IMR-90 (cell line): ENCODE data around the gene MEOX2. TPM values are rescaled to one million over a fixed set of nuclear protein-coding genes. Genes with fewer than 3 reads are reported as not detected.

Source experiments
- ATAC-seq: fragments of 200-7000 bp; cut with Tn5 transposase; 2 replicates; pipeline ENCODE4 v1.9.1; 2020; ENCODE audit warnings: low read depth, mild to moderate bottlenecking, moderate library complexity
- BruUV-seq: library from RNA; stranded (reverse); fragments of 400-500 nt; replicated peaks from 2 replicates; lab custom pipeline; 2021; lab: Mats Ljungman, UMichigan
- CTCF ChIA-PET: fragments of 300-600 bp; formaldehyde crosslinking; extraction: SDS; loops from one replicate; lab custom pipeline; 2021; ENCODE audit warnings: antibody characterized with exemption; lab: Yijun Ruan, JAX
- POLR2A ChIA-PET: fragments of 300-600 bp; sonication (Branson Sonifier 250); formaldehyde crosslinking; loops from one replicate; lab custom pipeline; 2022; ENCODE audit warnings: antibody characterized with exemption; ENCODE audit not compliant: unreplicated experiment; lab: Charles Lee
- DNase-seq: peaks from one replicate; pipeline ENCODE4 v3.0.0; 2013
- H2AFZ ChIP-seq: replicated peaks from 2 replicates; pipeline ENCODE3; 2013; ENCODE audit warnings: low read length, mild to moderate bottlenecking; ENCODE audit not compliant: poor library complexity
- H2AK5ac ChIP-seq: 2 replicates; pipeline ENCODE4 v1.6.1; 2013; ENCODE audit warnings: low read depth, low read length, inconsistent platforms
- H2AK9ac ChIP-seq: replicated peaks from 2 replicates; pipeline ENCODE3; 2013; ENCODE audit warnings: mild to moderate bottlenecking, low read depth, low read length, moderate library complexity; ENCODE audit not compliant: poor library complexity
- H2BK120ac ChIP-seq: 2 replicates; pipeline ENCODE4 v1.6.1; 2013; ENCODE audit warnings: low read depth, low read length, inconsistent platforms
- H2BK15ac ChIP-seq: 3 replicates; pipeline ENCODE4 v1.6.1; 2013; ENCODE audit warnings: low read depth, low read length, inconsistent platforms
- H2BK20ac ChIP-seq: 2 replicates; pipeline ENCODE4 v1.6.1; 2013; ENCODE audit warnings: low read depth, mild to moderate bottlenecking, inconsistent platforms, low read length, moderate library complexity
- H2BK5ac ChIP-seq: 2 replicates; pipeline ENCODE4 v1.6.1; 2013; ENCODE audit warnings: mild to moderate bottlenecking, low read depth, low read length, inconsistent platforms; ENCODE audit not compliant: poor library complexity, severe bottlenecking
- H3K14ac ChIP-seq: replicated peaks from 2 replicates; pipeline ENCODE4 v1.6.1; 2013; ENCODE audit warnings: low read depth, low read length, inconsistent platforms
- H3K18ac ChIP-seq: 2 replicates; pipeline ENCODE4 v1.6.1; 2013; ENCODE audit warnings: low read depth, low read length, control low read depth
- H3K23ac ChIP-seq: 2 replicates; pipeline ENCODE4 v1.6.1; 2013; ENCODE audit warnings: low read depth, low read length, inconsistent platforms
- H3K27ac ChIP-seq: 2 replicates; pipeline ENCODE4 v1.5.1; 2013; ENCODE audit warnings: mild to moderate bottlenecking, control low read depth, low read length; ENCODE audit not compliant: insufficient read depth
- H3K27me3 ChIP-seq: 2 replicates; pipeline ENCODE4 v1.6.1; 2013; ENCODE audit warnings: low read length; ENCODE audit not compliant: control insufficient read depth, insufficient read depth
- H3K36me3 ChIP-seq: 2 replicates; pipeline ENCODE4 v1.6.1; 2013; ENCODE audit warnings: low read length, mixed read lengths; ENCODE audit not compliant: control insufficient read depth, insufficient read depth
- H3K4ac ChIP-seq: 2 replicates; pipeline ENCODE4 v1.6.1; 2013; ENCODE audit warnings: low read depth, low read length, inconsistent platforms
- H3K4me1 ChIP-seq: 2 replicates; pipeline ENCODE4 v1.6.1; 2013; ENCODE audit warnings: low read length, mixed read lengths; ENCODE audit not compliant: control insufficient read depth, insufficient read depth
- H3K4me2 ChIP-seq: 2 replicates; pipeline ENCODE4 v1.6.1; 2013; ENCODE audit warnings: low read depth, mild to moderate bottlenecking, control low read depth, low read length, moderate library complexity
- H3K4me3 ChIP-seq: 2 replicates; pipeline ENCODE4 v1.5.1; 2013; ENCODE audit warnings: low read depth, mild to moderate bottlenecking, control low read depth, low read length, moderate library complexity; ENCODE audit not compliant: insufficient read depth
- H3K56ac ChIP-seq: 2 replicates; pipeline ENCODE4 v1.6.1; 2013; ENCODE audit warnings: low read length, inconsistent platforms; ENCODE audit not compliant: insufficient read depth; ENCODE audit errors: extremely low read depth
- H3K79me1 ChIP-seq, 2 experiments: 2 replicates each; pipeline ENCODE4 v1.6.1; 2013; ENCODE audit warnings: low read length in 2 of 2, inconsistent platforms in 1 of 2, low read depth in 1 of 2
- H3K9ac ChIP-seq: 2 replicates; pipeline ENCODE4 v1.6.1; 2013; ENCODE audit warnings: low read depth, low read length, control low read depth
- H3K9me1 ChIP-seq: 2 replicates; pipeline ENCODE4 v1.6.1; 2013; ENCODE audit warnings: low read length, inconsistent platforms; ENCODE audit not compliant: insufficient read depth
- H3K9me3 ChIP-seq: 2 replicates; pipeline ENCODE4 v1.6.1; 2013; ENCODE audit warnings: low read length; ENCODE audit not compliant: control insufficient read depth, insufficient read depth
- H4K20me1 ChIP-seq: 2 replicates; pipeline ENCODE4 v1.6.1; 2013; ENCODE audit warnings: low read length, inconsistent platforms; ENCODE audit not compliant: insufficient read depth
- H4K5ac ChIP-seq: 2 replicates; pipeline ENCODE4 v1.6.1; 2013; ENCODE audit warnings: mild to moderate bottlenecking, low read depth, low read length, control low read depth
- H4K8ac ChIP-seq, 2 experiments: 2 replicates each; pipeline ENCODE4 v1.6.1; 2013; ENCODE audit warnings: low read depth in 2 of 2, low read length in 2 of 2, control low read depth in 1 of 2, inconsistent platforms in 1 of 2
- H4K91ac ChIP-seq: 2 replicates; pipeline ENCODE4 v1.6.1; 2013; ENCODE audit warnings: low read depth, low read length, inconsistent platforms; ENCODE audit not compliant: insufficient read depth
- BHLHE40 ChIP-seq: fragments of 150-350 bp; IDR thresholded peaks from 2 replicates; pipeline ENCODE4 v1.6.1; 2016; ENCODE audit warnings: mild to moderate bottlenecking, low read depth, low read length
- CEBPB ChIP-seq: IDR thresholded peaks from 2 replicates; pipeline ENCODE4 v1.6.1; 2012; ENCODE audit warnings: low read depth, low read length, improper control_type of control experiment
- CHD1 ChIP-seq: IDR thresholded peaks from 2 replicates; pipeline ENCODE4 v1.6.1; 2012; ENCODE audit warnings: low read depth, low read length, improper control_type of control experiment
- ELK1 ChIP-seq: fragments of 150-350 bp; IDR thresholded peaks from 2 replicates; pipeline ENCODE4 v1.6.1; 2016; ENCODE audit warnings: low read depth, mild to moderate bottlenecking, low read length, moderate library complexity, borderline replicate concordance
- FOS ChIP-seq: fragments of 150-350 bp; IDR thresholded peaks from 2 replicates; pipeline ENCODE4 v1.6.1; 2016; ENCODE audit warnings: low read depth, low read length
- MAFK ChIP-seq: IDR thresholded peaks from 2 replicates; pipeline ENCODE4 v1.6.1; 2012; ENCODE audit warnings: low read depth, low read length, improper control_type of control experiment
- MAZ ChIP-seq: IDR thresholded peaks from 2 replicates; pipeline ENCODE4 v1.6.1; 2012; ENCODE audit warnings: low read depth, mild to moderate bottlenecking, low read length, improper control_type of control experiment, moderate library complexity, borderline replicate concordance
- MXI1 ChIP-seq: IDR thresholded peaks from 2 replicates; pipeline ENCODE4 v1.6.1; 2012; ENCODE audit warnings: low read depth, mild to moderate bottlenecking, low read length, moderate library complexity, borderline replicate concordance
- NFE2L2 ChIP-seq: fragments of 150-350 bp; IDR thresholded peaks from 2 replicates; pipeline ENCODE4 v1.6.1; 2016; ENCODE audit warnings: low read depth, mild to moderate bottlenecking, low read length
- POLR2A ChIP-seq: IDR thresholded peaks from 2 replicates; pipeline ENCODE4 v1.6.1; 2012; ENCODE audit warnings: mild to moderate bottlenecking, low read depth, low read length
- RAD21 ChIP-seq: IDR thresholded peaks from 2 replicates; pipeline ENCODE4 v1.6.1; 2012; ENCODE audit warnings: low read length, improper control_type of control experiment
- RCOR1 ChIP-seq: IDR thresholded peaks from 2 replicates; pipeline ENCODE4 v1.6.1; 2012; ENCODE audit warnings: mild to moderate bottlenecking, low read length, improper control_type of control experiment; ENCODE audit not compliant: insufficient replicate concordance
- RFX5 ChIP-seq: IDR thresholded peaks from 2 replicates; pipeline ENCODE4 v1.8.0; 2012; ENCODE audit warnings: low read depth, mild to moderate bottlenecking, low read length, moderate library complexity
- SMC3 ChIP-seq: fragments of 150-350 bp; IDR thresholded peaks from 2 replicates; pipeline ENCODE4 v1.6.1; 2016; ENCODE audit warnings: low read depth, mild to moderate bottlenecking, antibody characterized with exemption, low read length, moderate library complexity
- WGBS, 2 experiments: methylation state at CpG; one replicate each; pipeline versions ENCODE4 v1.1.5 to v1.1.7; 2013; ENCODE audit warnings: missing lambda C conversion rate in 2 of 2; ENCODE audit not compliant: insufficient read length in 1 of 2; ENCODE audit errors: extremely low coverage in 2 of 2; 5-methylcytosine and 5-hydroxymethylcytosine counted together
- dilution Hi-C: fragments of 300-500 bp; cut with HindIII; formaldehyde crosslinking; loops from one replicate; pipeline ENCODE4 v1.14.3; 2018; ENCODE audit warnings: low sequenced_read_pairs; ENCODE audit not compliant: unreplicated experiment
- in situ Hi-C: fragments of 300-500 bp; cut with MboI; formaldehyde crosslinking; loops from 3 replicates; pipeline ENCODE4 v1.14.3; 2019; ENCODE audit warnings: low sequenced_read_pairs, inconsistent platforms, mixed read lengths
- intact Hi-C: fragments of 100-400 bp; cut with micrococcal nuclease; formaldehyde crosslinking; loops from 2 replicates; pipeline ENCODE4 v1.10.0; 2022
- polyA plus RNA-seq, 3 experiments: library from polyadenylated mRNA; depleted of rRNA; stranded (reverse); fragments of >200 nt; gene quantifications; 2 replicates each; pipeline ENCODE4 v1.2.3, GENCODE V29; 2012; ENCODE audit warnings: low replicate concordance in 1 of 3
- total RNA-seq: library from RNA; depleted of rRNA; stranded (reverse); fragments of >200 nt; gene quantifications from 2 replicates; pipeline ENCODE4 v1.2.3, GENCODE V29; 2012
- TF ChIP-seq, protein P1 (sequence below): fragments of 150-350 bp; IDR thresholded peaks from 2 replicates; pipeline ENCODE4 v1.6.1; 2017; ENCODE audit warnings: mild to moderate bottlenecking, antibody characterized with exemption, low read length, low read depth
- TF ChIP-seq, protein P2 (sequence below): conservative IDR thresholded peaks from 2 replicates; pipeline ENCODE4 v1.5.1; 2012; ENCODE audit warnings: mild to moderate bottlenecking, low read depth, low read length, improper control_type of control experiment

MEOX2 gene
- total and polyA plus RNA-seq, 2 of the 4 experiments (the other 2 are of a cell fraction): under 0.01 TPM; not detected in 1

GRCh38 chr7:15577600-15577999 is 108.9 kb downstream of the MEOX2 start:
- Histone ChIP-seq H3K27me3 (no peaks in the 10 kb centered on the region), H3K9me3 (no peaks in the 10 kb centered on the region), H2BK120ac (no peak overlapping the region), H3K4me1 (no peaks in the 10 kb centered on the region), H2BK15ac (no peak overlapping the region), H2BK5ac (no peak overlapping the region), H3K9ac (no peak overlapping the region), H4K8ac (no peak overlapping the region), H3K4ac (no peak overlapping the region), H3K9me1 (no peaks in the 10 kb centered on the region), H4K5ac (no peak overlapping the region), H2AFZ (no peak overlapping the region), H2BK20ac (no peak overlapping the region), H3K23ac (no peak overlapping the region), H3K4me3 (no peak overlapping the region), H3K36me3 (no peaks in the 10 kb centered on the region), H3K79me1 (no peaks in the 10 kb centered on the region), H4K20me1 (no peaks in the 10 kb centered on the region), H2AK5ac (no peak overlapping the region), H3K14ac (no peak overlapping the region), H3K18ac (no peak overlapping the region), H2AK9ac (no peak overlapping the region), H3K56ac (no peak overlapping the region), H3K27ac (no peak overlapping the region), H3K4me2 (no peak overlapping the region), H4K91ac (no peak overlapping the region)
- ATAC-seq (no peak), DNase-seq (no peak)
- TF ChIP-seq ELK1 (no peak), RAD21 (no peak), MXI1 (no peak), RFX5 (no peak), SMC3 (no peak), RCOR1 (no peak), CEBPB (no peak), FOS (no peak), NFE2L2 (no peak), POLR2A (no peak), MAZ (no peak), CHD1 (no peak), MAFK (no peak), BHLHE40 (no peak)
- TF ChIP-seq, protein P1, sequence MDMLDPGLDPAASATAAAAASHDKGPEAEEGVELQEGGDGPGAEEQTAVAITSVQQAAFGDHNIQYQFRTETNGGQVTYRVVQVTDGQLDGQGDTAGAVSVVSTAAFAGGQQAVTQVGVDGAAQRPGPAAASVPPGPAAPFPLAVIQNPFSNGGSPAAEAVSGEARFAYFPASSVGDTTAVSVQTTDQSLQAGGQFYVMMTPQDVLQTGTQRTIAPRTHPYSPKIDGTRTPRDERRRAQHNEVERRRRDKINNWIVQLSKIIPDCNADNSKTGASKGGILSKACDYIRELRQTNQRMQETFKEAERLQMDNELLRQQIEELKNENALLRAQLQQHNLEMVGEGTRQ: no peak
- TF ChIP-seq, protein P2, sequence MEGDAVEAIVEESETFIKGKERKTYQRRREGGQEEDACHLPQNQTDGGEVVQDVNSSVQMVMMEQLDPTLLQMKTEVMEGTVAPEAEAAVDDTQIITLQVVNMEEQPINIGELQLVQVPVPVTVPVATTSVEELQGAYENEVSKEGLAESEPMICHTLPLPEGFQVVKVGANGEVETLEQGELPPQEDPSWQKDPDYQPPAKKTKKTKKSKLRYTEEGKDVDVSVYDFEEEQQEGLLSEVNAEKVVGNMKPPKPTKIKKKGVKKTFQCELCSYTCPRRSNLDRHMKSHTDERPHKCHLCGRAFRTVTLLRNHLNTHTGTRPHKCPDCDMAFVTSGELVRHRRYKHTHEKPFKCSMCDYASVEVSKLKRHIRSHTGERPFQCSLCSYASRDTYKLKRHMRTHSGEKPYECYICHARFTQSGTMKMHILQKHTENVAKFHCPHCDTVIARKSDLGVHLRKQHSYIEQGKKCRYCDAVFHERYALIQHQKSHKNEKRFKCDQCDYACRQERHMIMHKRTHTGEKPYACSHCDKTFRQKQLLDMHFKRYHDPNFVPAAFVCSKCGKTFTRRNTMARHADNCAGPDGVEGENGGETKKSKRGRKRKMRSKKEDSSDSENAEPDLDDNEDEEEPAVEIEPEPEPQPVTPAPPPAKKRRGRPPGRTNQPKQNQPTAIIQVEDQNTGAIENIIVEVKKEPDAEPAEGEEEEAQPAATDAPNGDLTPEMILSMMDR: no peak
- CTCF ChIA-PET: interaction anchor here (0.7 kb wide), 1 partner anchor 17 kb away, joined by 3 read pairs; no protein-coding TSS in a partner anchor
- BruUV-seq: no TSS peak
- intact Hi-C loops: no loop called here
- dilution Hi-C loops: no loop called here
- in situ Hi-C loops: no loop called here
- no CpG with 5 or more reads among the region's 2 CpGs for WGBS, 2 experiments
- POLR2A ChIA-PET: no interaction called here
